Activated T-cell treated with anti-CD3 and anti-CD28 coated beads, Interleukin-2, amount 50 U/mL, for 72 hours (primary cell): Measurements from ENCODE around the gene NIPSNAP3A. TPM values are rescaled to one million over a fixed set of nuclear protein-coding genes. Genes with fewer than 3 reads are reported as not detected.
"Not testable (repeated sequence)": the region's sequence is repeated elsewhere in the genome, so short reads cannot be mapped to it uniquely, and the experiment has no call there.

Source experiments
- ATAC-seq, 2 donors: fragments of 150-1000 bp; cut with Tn5 transposase; replicated peaks in 1 of 2; 2 replicates each; pipeline ENCODE4 v1.10.0; 2021; ENCODE audit warnings: moderate library complexity in 2 of 2, mild to moderate bottlenecking in 1 of 2
- DNase-seq, 2 donors: peaks; one replicate each; pipeline ENCODE4 v3.0.0; 2021 to 2022; ENCODE audit warnings: mixed read lengths in 1 of 2
- H3K27ac Mint-ChIP-seq: one replicate; pipeline ENCODE4 v1.8.0; 2022; ENCODE audit warnings: mild to moderate bottlenecking, moderate library complexity, mixed read lengths
- H3K27me3 Mint-ChIP-seq: one replicate; pipeline ENCODE4 v1.8.0; 2022; ENCODE audit warnings: low read depth, mixed read lengths
- H3K36me3 Mint-ChIP-seq, 2 donors: one replicate each; pipeline ENCODE4 v1.8.0; 2022; ENCODE audit warnings: mixed read lengths in 2 of 2, mild to moderate bottlenecking in 1 of 2; ENCODE audit not compliant: insufficient read depth in 2 of 2
- H3K4me1 Mint-ChIP-seq: one replicate; pipeline ENCODE4 v1.8.0; 2022; ENCODE audit warnings: low read depth, mixed read lengths
- H3K4me3 Mint-ChIP-seq, 2 donors: one replicate each; pipeline ENCODE4 v1.8.0; 2022; ENCODE audit warnings: mild to moderate bottlenecking in 2 of 2, mixed read lengths in 2 of 2, moderate library complexity in 2 of 2
- H3K9me3 Mint-ChIP-seq, 2 donors: one replicate each; pipeline ENCODE4 v1.8.0; 2022; ENCODE audit warnings: mixed read lengths in 2 of 2
- total RNA-seq, 2 donors: library from RNA; stranded (reverse); gene quantifications; one replicate each; pipeline ENCODE4 v1.2.3, GENCODE V29; 2022

NIPSNAP3A gene
- total RNA-seq = 1 to 10 TPM; 9.2 to 9.9 TPM

DNA sequence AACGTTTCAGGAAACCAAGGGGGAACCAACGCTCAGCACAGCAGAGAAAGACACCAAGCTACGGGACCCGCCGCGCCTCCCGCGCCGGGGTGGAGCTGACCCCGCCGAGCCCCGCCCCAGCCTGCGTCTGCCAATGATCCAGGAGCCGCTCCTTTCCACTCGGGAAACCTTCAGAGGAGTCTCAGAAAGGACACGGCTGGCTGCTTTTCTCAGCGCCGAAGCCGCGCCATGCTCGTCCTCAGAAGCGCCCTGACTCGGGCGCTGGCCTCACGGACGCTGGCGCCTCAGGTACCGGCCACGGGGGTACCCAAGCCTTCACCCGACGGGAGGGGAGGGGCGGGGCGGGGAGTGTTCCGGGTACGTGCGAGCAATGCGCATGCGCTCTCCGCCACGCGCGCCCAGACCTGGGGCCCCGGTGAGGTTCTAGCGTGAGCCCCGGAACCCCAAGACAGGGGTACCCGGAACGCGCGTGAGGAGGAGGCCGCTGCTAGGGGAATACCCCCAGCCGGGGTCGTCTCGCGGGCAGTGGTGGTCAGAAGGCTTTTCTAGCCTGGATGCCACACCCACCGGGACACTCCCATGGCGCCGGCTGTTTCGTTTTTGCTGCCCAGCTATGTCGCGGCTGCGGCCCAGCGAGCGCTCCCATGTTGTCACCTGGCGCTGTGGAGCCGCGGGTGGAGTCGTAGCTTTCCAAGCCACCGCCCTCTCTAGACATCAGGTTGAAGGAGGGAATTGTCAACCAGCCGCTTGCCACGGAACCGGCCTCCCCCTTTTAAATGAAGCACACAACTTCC is at the start of gene NIPSNAP3A:
TSS of gene NIPSNAP3A (plus strand) at position 119 of the 794 bp plus-strand sequence. CDS start at position 229, 110 bp downstream.
- Mint-ChIP-seq H3K27ac (peak within 1 kb of the TSS; percentile 97), H3K4me1 (peaks cover 22% of the 10 kb centered on the region), H3K36me3 (peaks cover 2% of the 10 kb centered on the region in 2 donors), H3K9me3 (no peaks in the 10 kb centered on the region), H3K27me3 (no peaks in the 10 kb centered on the region), H3K4me3 (peak within 1 kb of the TSS; percentile 96 to 98)
- DNase-seq = peak; percentile 89
- ATAC-seq = peak; percentile 92 to 93

DNA sequence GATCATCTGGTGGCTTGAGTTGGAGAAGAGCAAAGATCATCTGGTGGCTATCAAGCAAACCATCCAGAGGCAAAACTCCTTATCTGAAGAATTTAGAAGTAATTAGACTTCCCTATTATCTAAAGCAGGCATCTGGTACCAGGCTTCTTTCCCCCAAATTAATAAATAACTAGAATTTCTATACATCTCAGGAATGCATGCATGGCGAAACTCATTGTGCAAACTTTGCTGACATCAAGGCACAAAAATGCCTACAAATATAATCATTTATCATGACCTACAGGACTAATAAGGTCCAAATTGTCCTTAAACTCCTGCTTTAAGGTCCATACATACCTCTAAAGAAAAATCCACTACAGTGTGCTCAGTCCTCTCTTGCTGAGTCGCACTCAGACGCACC is 47.2 kb upstream of the NIPSNAP3A start:
- no peak for DNase-seq
- Mint-ChIP-seq H3K9me3 (peaks cover 0 to 2% of the 10 kb centered on the region in 2 donors), H3K27me3 (no peaks in the 10 kb centered on the region), H3K36me3 (peaks cover 0 to 2% of the 10 kb centered on the region in 2 donors), H3K4me1 (no peaks in the 10 kb centered on the region), H3K27ac (no peak overlapping the region), H3K4me3 (no peak overlapping the region)
- no peak for ATAC-seq

DNA sequence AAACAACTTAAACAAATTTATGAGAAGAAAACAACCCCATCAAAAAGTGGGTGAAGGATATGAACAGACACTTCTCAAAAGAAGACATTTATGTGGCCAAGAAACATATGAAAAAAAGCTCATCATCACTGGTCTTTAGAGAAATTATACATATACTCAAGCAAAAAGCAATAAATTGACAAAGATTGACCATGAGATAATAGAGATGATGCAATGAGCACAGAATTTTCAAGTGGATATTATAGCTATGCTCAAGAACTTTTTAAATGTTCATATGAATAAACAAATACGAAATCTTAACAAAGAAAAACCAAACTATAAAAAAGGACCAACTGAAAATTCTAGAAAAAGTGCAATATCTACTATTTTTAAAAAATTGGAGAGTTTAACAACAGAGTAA is 38.7 kb upstream of the NIPSNAP3A start:
- not testable (repeated sequence) for ATAC-seq, H3K4me3 Mint-ChIP-seq, H3K27me3 Mint-ChIP-seq, H3K4me1 Mint-ChIP-seq, DNase-seq, H3K27ac Mint-ChIP-seq, H3K36me3 Mint-ChIP-seq, H3K9me3 Mint-ChIP-seq

DNA sequence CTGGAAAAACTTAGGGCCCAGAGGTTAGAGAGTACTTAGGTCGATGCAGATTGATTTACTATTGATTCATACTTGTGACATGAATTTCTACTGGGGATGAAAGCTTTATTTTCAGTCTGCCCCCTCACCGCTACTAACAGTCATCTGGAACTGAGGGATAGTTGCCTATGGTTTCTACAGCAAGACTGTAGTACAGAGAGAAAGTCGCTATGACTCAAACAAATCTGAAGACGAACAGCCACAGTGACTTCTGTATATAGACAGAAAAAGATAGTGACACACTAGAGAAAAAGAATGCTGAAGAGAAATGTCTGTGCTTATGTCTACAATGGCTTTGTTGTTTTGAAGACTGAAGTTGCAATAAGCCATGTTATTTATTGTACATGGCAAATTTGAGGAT is 35.9 kb upstream of the NIPSNAP3A start:
- no peak for DNase-seq
- peaks cover 0 to 2% of the 10 kb centered on the region in 2 donors for H3K9me3 Mint-ChIP-seq
- peak in 1 of 2 donors; percentile 36 for ATAC-seq
- no peaks in the 10 kb centered on the region for H3K36me3 Mint-ChIP-seq
- no peaks in the 10 kb centered on the region for H3K4me1 Mint-ChIP-seq
- H3K27me3 Mint-ChIP-seq = no peaks in the 10 kb centered on the region
- no peak overlapping the region for H3K4me3 Mint-ChIP-seq
- H3K27ac Mint-ChIP-seq = no peak overlapping the region

DNA sequence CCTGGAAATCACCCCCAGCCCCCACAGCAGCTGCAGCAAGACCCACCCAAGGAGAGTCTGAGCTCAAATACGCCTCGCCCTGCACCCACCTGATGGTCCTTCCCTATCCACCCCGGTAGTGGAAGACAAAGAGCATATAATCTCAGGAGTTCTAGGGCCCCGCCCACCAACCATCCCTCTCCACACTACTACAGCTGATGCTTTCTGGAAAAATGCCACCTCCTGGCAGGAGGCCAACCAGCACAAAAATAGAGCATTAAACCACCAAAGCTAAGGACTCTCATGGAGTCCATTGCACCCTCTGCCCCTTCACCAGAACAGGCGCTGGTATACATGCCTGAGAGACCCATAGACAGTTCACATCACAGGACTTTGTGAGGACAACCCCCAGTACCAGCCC is 22.5 kb upstream of the NIPSNAP3A start:
- no peak overlapping the region for H3K27ac Mint-ChIP-seq
- H3K9me3 Mint-ChIP-seq = no peaks in the 10 kb centered on the region
- no peaks in the 10 kb centered on the region for H3K36me3 Mint-ChIP-seq

DNA sequence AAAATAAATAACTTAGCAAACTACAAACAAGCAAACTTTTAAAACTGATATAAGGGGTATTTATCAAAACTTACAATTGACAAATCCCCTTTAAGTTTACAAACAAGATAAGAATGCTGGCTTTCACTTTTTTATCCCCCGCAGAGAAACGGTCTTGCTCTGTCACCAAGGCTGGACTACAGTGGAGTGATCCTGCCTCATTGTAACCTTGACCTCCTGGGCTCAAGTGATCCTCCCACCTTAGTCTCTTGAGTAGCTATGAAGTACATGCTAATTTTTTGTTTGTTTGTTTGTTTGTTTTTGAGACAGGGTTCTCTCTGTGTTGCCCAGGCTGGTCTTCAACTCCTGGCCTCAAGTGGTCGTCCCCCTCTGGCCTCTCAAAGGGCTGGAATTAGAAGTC is 9.0 kb upstream of the NIPSNAP3A start:
- no peak overlapping the region for H3K27ac Mint-ChIP-seq
- H3K4me3 Mint-ChIP-seq = no peak overlapping the region
- no peaks in the 10 kb centered on the region for H3K4me1 Mint-ChIP-seq
- no peak for ATAC-seq
- H3K27me3 Mint-ChIP-seq = no peaks in the 10 kb centered on the region
- DNase-seq = no peak
- H3K9me3 Mint-ChIP-seq = no peaks in the 10 kb centered on the region
- no peaks in the 10 kb centered on the region for H3K36me3 Mint-ChIP-seq

More for the DNA sequence above, 22.5 kb upstream of the NIPSNAP3A start:
- no peak for DNase-seq
- H3K27me3 Mint-ChIP-seq = no peaks in the 10 kb centered on the region
- ATAC-seq = no peak
- H3K4me1 Mint-ChIP-seq = no peaks in the 10 kb centered on the region
- H3K4me3 Mint-ChIP-seq = no peak overlapping the region

DNA sequence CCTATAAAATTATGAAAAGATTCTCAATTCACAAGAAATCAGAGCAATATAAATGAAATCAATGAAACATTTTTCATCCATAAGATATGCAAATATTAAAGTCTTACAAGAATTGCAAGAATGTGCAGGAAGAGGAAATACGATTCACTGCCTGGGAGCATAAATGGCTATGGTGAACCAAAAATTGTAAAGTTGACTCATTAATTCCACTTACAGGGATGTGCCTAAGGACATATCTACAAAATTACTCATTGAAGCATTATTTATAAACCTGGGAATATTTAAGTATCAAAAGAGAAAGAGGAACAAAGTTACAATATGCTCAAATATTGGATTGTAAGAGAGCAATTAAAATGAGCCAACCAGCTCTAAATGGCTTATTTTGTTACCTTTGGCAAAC is 6.9 kb upstream of the NIPSNAP3A start:
- no peaks in the 10 kb centered on the region for H3K27me3 Mint-ChIP-seq
- no peaks in the 10 kb centered on the region for H3K4me1 Mint-ChIP-seq
- ATAC-seq (no peak), DNase-seq (no peak)
- H3K36me3 Mint-ChIP-seq = no peaks in the 10 kb centered on the region
- H3K27ac Mint-ChIP-seq = no peak overlapping the region
- no peak overlapping the region for H3K4me3 Mint-ChIP-seq
- no peaks in the 10 kb centered on the region for H3K9me3 Mint-ChIP-seq

DNA sequence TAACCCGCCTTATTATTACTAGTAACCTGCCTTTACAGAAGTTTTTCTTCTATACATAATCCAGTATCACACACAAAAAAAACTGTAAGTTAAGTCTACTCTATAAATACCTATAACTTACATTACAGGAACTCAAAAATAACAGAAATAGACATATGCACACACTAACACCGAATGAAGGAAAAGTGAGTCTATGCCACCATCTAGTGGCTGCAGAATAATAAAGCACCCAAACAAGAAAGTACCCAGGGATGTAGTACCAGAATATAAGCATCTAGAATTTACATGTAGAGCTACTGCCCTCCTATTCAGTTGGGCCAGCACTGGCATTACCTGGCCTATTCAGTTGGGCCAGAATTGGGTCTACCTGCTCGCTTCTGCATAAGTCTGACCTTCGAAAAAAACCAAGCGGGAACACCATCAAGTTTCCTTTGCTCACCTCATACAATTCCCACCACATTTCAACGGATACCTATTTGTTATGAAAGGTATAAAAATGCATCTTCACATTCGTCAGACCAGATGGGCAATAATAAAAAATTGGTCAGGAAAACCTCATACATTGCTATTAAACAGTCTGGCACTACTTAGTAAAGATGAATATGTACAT is 4.0 kb upstream of the NIPSNAP3A start:
- no peak for ATAC-seq
- peak; percentile 16 to 37 for DNase-seq
- Mint-ChIP-seq H3K36me3 (peaks cover 0 to 2% of the 10 kb centered on the region in 2 donors), H3K27ac (no peak overlapping the region), H3K9me3 (no peaks in the 10 kb centered on the region), H3K27me3 (no peaks in the 10 kb centered on the region), H3K4me3 (no peak overlapping the region), H3K4me1 (peaks cover 7% of the 10 kb centered on the region)

DNA sequence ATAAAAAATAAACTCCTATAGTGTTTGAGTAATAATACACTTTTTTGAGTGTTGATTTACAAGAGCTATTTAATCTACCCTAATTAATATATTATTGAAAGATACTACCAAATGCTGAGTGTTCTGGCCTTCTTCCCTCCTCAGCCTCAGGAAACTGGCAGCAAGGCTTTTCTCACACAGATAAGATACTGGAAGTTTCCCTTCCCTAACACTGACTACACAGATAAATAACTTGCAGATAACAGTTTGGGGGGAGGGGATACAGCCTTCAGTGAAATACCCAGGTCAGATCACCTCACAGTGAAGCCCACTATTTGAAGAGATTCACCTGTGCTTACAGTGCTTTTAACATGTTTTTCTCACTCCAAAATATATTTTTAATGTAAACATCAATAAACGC is 1.6 kb upstream of the NIPSNAP3A start:
- Mint-ChIP-seq H3K27me3 (no peaks in the 10 kb centered on the region), H3K4me3 (no peak overlapping the region), H3K4me1 (peaks cover 21% of the 10 kb centered on the region), H3K36me3 (peaks cover 0 to 2% of the 10 kb centered on the region in 2 donors), H3K27ac (no peak overlapping the region), H3K9me3 (no peaks in the 10 kb centered on the region)
- ATAC-seq = no peak
- no peak for DNase-seq

DNA sequence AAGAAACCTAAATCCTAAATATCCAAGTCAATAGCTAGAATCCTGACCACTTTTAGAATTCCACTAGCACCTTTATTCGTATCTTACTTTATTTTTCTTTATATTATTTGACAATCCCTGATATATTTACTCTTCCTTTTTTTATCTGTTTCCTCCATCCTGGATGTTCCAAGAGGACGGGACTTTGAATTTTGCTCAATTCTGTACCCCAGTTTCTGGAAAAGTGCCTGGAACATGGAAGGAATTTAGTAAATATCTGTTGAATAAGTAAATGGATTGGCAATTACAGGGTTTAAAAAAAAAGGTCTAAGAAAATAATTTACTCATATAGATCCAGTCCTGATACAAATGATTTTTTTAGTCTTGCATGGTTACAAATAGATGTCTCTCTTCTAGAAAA is 1.2 kb upstream of the NIPSNAP3A start:
- Mint-ChIP-seq H3K4me3 (peak overlapping the region; percentile 25 to 98), H3K4me1 (peaks cover 22% of the 10 kb centered on the region), H3K9me3 (no peaks in the 10 kb centered on the region), H3K27me3 (no peaks in the 10 kb centered on the region), H3K36me3 (peaks cover 2% of the 10 kb centered on the region in 2 donors), H3K27ac (peak overlapping the region; percentile 50)
- DNase-seq = no peak
- ATAC-seq = no peak

DNA sequence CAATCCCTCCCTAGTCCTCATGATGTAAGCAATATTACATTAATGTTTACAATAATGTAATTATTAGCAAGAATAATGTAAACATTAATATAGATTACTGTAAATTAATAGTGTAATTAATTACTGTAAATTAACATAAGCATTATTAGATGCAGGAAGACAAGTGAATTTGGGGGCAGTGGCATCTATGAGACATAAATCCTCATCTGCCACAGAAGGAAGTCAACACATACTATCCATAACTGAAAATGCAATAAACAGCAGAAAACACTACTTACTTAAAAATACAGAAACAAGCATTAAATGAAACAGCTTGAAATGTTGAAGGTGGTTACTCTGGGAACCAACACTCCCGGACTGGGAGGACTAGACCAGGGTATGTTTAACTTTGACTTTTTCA is 685 bp upstream of the NIPSNAP3A start:
- Mint-ChIP-seq H3K36me3 (peaks cover 2% of the 10 kb centered on the region in 2 donors), H3K27ac (peak overlapping the region; percentile 97), H3K27me3 (no peaks in the 10 kb centered on the region), H3K4me1 (peaks cover 22% of the 10 kb centered on the region), H3K4me3 (peak overlapping the region; percentile 96 to 98), H3K9me3 (no peaks in the 10 kb centered on the region)
- DNase-seq = no peak
- no peak for ATAC-seq

DNA sequence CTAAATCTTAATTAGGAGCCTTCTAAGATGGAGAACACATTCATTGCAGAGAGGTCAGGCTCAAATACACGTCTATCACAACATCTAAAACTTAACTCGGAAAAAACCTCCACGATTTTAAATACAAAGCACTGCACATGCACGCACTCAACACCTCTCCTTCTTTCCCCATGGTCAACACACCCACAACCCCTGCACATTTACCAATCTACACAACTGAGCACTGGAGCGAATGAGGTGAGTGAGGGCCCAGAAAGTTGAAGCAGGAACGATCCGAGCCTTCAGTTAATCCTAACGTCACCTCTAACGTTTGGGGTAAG is 278 bp upstream of the NIPSNAP3A start:
- Mint-ChIP-seq H3K9me3 (no peaks in the 10 kb centered on the region), H3K4me3 (peak overlapping the region; percentile 96 to 98), H3K27me3 (no peaks in the 10 kb centered on the region), H3K27ac (peak overlapping the region; percentile 97), H3K36me3 (peaks cover 2% of the 10 kb centered on the region in 2 donors), H3K4me1 (peaks cover 22% of the 10 kb centered on the region)
- DNase-seq = no peak
- no peak for ATAC-seq

DNA sequence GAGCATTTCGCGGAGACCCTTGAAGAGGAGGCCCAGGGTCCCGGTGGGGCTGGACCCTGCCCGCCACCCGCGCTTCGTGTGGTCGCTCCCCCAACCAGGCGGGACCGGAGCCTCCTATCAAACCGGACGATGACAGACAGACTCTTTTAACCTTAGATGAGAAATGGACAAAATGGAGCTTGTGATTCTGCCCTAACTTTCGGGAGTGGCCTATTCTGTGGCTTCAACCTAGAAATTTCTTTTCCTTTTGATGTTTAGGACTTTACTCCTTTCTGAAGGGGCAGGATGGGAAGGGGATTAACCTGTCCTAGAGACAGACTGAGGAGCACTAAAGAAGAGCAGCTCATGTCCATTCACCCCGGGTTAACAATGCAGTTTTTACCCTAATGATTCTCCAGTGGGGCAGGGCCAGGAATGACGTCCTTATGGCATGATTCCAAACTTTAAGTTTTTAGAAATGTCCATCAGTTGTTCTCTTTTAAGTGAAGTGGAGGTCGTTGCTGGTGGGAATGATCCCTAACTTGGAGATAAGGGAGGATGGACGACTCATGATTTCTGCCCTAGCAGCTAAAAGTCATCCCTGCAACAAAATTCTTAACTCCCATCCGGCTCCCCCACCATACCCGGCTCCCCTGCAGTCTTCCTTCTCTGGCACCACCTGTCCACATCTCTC is 1.0 kb downstream of the NIPSNAP3A start:
- no peaks in the 10 kb centered on the region for H3K9me3 Mint-ChIP-seq
- peak; percentile 3 to 8 for ATAC-seq
- H3K27ac Mint-ChIP-seq = peak overlapping the region; percentile 97
- peaks cover 22% of the 10 kb centered on the region for H3K4me1 Mint-ChIP-seq
- no peaks in the 10 kb centered on the region for H3K27me3 Mint-ChIP-seq
- peak overlapping the region; percentile 96 to 98 for H3K4me3 Mint-ChIP-seq
- H3K36me3 Mint-ChIP-seq = peaks cover 2% of the 10 kb centered on the region in 2 donors
- peak in 1 of 2 donors; percentile 2 for DNase-seq
